HS-27A (cell line): Measurements from ENCODE around the gene STAT4.

Experiments
- DNase-seq: peaks from one replicate; pipeline ENCODE4 v3.0.0-alpha.2; 2012; ENCODE audit warnings: low read depth, missing footprints

The STAT4 gene

GRCh38 chr2:190994148-190994547 is 156.6 kb downstream of the STAT4 start:
- DNase-seq, result no peak

GRCh38 chr2:190993292-190993643 is 157.5 kb downstream of the STAT4 start:
- no peak for DNase-seq

DNA sequence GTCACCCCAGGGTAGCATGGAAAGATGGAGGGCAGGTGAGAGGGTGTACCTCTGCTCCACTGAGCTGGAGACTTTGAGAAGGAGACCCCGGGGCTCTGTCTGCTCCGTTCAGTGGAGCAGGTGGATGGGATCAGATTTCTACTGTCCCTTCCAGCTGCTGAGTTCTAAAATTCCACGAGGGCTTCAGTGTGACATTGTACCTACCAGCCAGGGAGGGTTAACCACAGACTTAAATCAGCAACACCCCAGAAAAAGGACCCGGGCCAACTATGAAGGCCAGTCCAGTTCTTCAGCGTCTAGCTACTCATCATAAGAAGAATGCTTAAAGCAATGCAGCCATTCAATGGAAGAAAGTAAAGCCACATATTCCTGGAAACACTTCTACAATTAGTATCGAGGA is 160.7 kb downstream of the STAT4 start:
- no peak for DNase-seq

DNA sequence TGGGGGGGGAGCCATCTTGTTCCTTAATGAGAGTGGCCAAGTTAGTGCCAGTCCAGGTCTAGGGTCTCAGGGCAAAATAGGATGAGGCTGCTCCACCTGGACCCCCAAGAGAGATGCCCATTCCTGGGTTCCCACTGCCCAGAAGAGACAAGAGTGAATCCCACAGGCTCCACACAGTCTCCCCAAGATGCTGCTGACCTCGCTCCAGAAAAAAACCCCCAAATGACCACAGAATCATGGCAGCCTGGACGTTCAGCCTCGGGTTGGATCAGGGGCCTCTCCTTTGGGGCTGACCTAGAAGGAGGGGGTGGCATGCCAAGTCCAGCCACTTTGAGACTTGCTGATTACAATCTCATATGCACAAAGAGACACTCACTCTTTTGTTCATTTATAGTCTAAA is 161.9 kb downstream of the STAT4 start:
- no peak for DNase-seq

- no peak for DNase-seq
These were observed 162.9 kb downstream of the STAT4 start for GRCh38 chr2:190987938-190988337.

DNA sequence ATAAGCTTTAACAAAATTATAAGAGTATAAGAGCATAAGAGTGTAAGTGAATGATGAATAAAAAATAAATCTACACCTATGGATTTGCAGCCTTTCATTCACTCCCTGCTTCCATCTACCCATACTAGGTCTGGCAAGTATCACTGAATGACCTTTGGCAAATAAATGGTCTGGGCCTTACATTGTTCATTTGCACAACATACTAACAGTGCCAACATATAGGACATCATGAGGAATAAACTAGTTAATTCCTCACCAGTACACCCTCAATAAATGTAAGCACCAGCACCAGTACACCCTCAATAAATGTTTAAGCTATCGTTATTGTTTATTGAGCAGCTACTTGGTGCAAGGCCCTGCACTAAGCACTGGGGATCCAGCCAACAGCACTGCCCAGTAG is 163.7 kb downstream of the STAT4 start:
- no peak for DNase-seq

DNA sequence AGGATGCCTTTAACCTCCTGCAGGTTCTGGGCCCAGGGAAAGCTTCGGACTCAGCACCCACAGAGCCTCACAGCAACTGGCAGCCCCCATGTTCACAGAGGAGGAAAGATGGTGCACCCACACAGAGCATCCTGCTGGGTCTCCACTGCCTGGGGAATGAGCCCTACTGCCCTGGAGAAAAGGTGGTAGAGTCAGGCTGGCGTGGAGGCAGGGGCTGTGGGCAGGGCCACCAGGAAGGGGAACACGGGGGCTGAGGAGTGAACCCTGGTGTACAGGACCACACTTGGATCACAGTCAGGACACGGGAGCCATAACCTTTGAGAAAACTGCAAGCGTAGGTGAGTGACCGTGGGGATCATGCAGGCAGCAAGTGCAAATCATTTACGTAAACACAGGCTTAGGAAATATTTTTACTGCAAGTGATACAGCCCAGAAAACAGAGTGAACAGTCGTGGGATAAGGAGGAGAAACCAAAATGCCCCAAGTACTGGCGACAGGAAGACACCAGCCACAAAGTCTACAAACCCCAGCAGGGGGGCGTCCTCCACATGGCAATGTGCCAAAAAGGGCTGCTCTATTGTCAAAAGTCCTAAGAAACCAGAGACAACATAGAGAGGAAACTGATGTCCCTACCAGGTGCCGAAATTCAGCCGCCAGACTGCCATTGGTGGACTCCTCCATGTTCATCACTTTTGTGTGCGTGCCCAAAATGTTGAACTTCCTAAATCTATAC is 164.4 kb downstream of the STAT4 start:
- DNase-seq, result no peak

GRCh38 chr2:190984595-190984994 is 166.2 kb downstream of the STAT4 start:
- no peak for DNase-seq

- DNase-seq, result no peak
These were observed 168.3 kb downstream of the STAT4 start for GRCh38 chr2:190982262-190983034.

DNA sequence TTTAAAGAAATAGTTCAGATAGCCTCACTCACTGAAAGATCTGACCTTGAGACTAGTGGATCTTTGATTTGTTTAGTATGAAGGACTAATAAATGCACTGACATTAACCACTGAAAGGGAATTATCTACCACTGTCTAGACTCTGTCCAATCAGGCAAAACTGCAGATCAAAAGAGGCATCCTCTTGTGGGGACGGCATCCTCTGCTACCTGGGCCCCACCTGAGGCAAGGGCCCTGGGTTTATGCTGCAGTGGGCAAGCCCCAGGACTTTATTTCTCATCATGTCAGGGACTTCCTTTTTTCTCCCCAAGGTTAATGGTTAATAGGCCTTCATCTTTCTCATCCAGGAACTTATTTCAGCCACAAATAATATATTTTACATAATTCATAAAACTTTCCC is 169.1 kb downstream of the STAT4 start:
- no peak for DNase-seq

GRCh38 chr2:190981333-190981732 is 169.5 kb downstream of the STAT4 start:
- DNase-seq, result no peak

DNA sequence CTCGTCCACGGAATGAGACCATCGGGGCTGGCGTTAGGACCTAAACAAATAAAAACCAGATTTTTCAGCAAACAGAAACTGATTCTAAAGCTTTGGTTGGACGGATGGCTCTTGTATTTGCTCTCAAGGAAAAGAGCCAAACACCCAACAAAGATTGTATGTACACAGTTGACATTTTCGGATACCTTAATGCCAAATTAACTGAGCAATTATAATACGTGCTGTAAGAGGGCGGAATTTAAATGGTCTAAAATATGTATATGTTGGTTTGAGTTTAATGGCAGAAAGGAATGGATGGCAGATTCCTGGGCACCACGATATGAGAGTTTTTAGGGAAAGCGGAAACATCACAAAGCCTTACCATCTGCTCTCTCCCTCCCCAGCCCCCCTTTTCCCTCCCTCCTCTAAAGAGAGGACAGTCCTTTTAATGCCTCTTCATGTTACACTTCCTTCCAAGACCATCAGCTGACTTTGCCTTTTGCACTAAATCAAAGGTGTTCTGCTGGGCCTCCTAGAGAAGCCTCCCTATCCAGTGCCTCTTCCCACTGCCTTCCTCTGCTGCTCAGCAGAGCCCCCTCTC is 170.1 kb downstream of the STAT4 start:
- no peak for DNase-seq

DNA sequence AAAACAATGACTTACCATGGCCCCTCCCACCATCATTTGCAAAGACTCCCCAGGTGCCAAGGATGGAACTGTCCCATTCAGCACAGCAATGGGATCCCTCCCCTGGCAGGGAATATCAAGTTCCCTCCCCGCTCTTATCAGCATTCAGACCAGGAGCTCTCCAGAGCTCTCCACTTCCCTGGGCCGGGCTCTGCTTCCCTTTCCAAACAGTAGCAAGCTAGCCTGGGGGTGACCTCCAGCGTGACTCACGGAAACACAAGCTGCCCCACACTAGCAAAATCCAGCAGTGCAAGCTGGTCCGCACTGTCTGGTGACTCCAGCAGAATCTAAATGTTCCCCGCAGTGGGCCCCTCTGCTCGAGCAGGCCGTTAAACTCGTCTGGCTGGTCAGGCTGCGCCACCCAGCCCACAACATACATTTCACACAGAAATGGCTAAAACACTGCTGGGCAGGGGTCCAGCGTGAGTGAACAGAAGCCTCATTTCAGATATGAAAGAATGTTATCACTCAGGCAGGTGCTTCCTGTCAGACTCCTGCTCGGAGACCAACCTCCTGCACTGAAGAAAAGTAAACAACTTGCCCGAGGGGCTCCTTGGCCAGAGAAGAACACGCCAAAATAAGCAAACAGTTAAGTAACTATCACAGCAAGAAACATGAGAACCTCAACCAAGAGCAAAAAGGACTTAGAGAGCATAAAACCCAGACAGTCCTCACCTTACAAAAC is 170.7 kb downstream of the STAT4 start:
- no peak for DNase-seq
